CD4-positive, alpha-beta T cell (primary cell): ENCODE measurements around the gene PCDHA13. TPM values are rescaled to one million over a fixed set of nuclear protein-coding genes. Genes with fewer than 3 reads are reported as not detected.

Source experiments
- ATAC-seq: fragments of 200-7000 bp; cut with Tn5 transposase; one replicate; pipeline ENCODE4 v1.10.0; 2022; ENCODE audit warnings: mild to moderate bottlenecking; ENCODE audit not compliant: poor library complexity
- CTCF ChIA-PET: fragments of 350-600 bp; sonication (Branson Sonifier 250); formaldehyde crosslinking; loops from one replicate; lab custom pipeline; 2021; ENCODE audit warnings: antibody characterized with exemption, inconsistent platforms; lab: Charles Lee
- POLR2A ChIA-PET: fragments of 350-600 bp; sonication (Branson Sonifier 250); formaldehyde crosslinking; loops from one replicate; lab custom pipeline; 2021; ENCODE audit warnings: antibody characterized with exemption, inconsistent platforms; lab: Charles Lee
- DNase-seq, 14 experiments: peaks; one replicate each; pipeline ENCODE4 v3.0.0-alpha.2; 2013 to 2020; ENCODE audit warnings: mixed read lengths in 2 of 14
- H3K27ac ChIP-seq, 2 donors: one replicate each; pipeline versions ENCODE4 v1.5.1 to v1.7.0; 2013; ENCODE audit warnings: low read length in 2 of 2, low read depth in 1 of 2, mild to moderate bottlenecking in 1 of 2
- H3K27me3 ChIP-seq, 2 experiments: 1 replicate in 1 of 2; 2 replicates in 1 of 2; pipeline versions ENCODE4 v1.6.1 to v1.7.0; 2013; ENCODE audit warnings: low read length in 2 of 2, control low read depth in 1 of 2, mild to moderate bottlenecking in 1 of 2, moderate library complexity in 1 of 2; ENCODE audit not compliant: insufficient read depth in 2 of 2, control insufficient read depth in 1 of 2
- H3K36me3 ChIP-seq: one replicate; pipeline ENCODE4 v1.6.1; 2013; ENCODE audit warnings: low read length, control low read depth; ENCODE audit not compliant: insufficient read depth
- H3K4me1 ChIP-seq: one replicate; pipeline ENCODE4 v1.6.1; 2013; ENCODE audit warnings: low read length, control low read depth; ENCODE audit not compliant: insufficient read depth
- H3K4me3 ChIP-seq: one replicate; pipeline ENCODE4 v1.5.1; 2013; ENCODE audit warnings: mild to moderate bottlenecking, low read length, moderate library complexity
- H3K9me3 ChIP-seq, 2 experiments: 1 replicate in 1 of 2; 2 replicates in 1 of 2; pipeline versions ENCODE4 v1.6.1 to v1.7.0; 2013; ENCODE audit warnings: low read length in 2 of 2, mild to moderate bottlenecking in 2 of 2, control low read depth in 1 of 2, moderate library complexity in 1 of 2; ENCODE audit not compliant: control insufficient read depth in 1 of 2, insufficient read depth in 1 of 2
- H3K27ac Mint-ChIP-seq: one replicate; pipeline ENCODE4 v1.8.0; 2020; ENCODE audit warnings: mixed read lengths
- H3K27me3 Mint-ChIP-seq: one replicate; pipeline ENCODE4 v1.8.0; 2021; ENCODE audit warnings: mixed read lengths
- H3K36me3 Mint-ChIP-seq: one replicate; pipeline ENCODE4 v1.8.0; 2021; ENCODE audit warnings: low read depth, mixed read lengths
- H3K4me1 Mint-ChIP-seq: one replicate; pipeline ENCODE4 v1.8.0; 2021; ENCODE audit warnings: low read depth, mixed read lengths
- H3K4me3 Mint-ChIP-seq: one replicate; pipeline ENCODE4 v1.8.0; 2020; ENCODE audit warnings: mild to moderate bottlenecking, mixed read lengths
- H3K9me3 Mint-ChIP-seq: one replicate; pipeline ENCODE4 v1.8.0; 2020; ENCODE audit warnings: mixed read lengths
- intact Hi-C, 2 experiments: fragments of 100-400 bp; cut with DNase I in 1 of 2; cut with micrococcal nuclease in 1 of 2; formaldehyde crosslinking; loops; one replicate each; pipeline versions ENCODE4 v1.15.1 to v1.9.0; 2023 to 2025; cut with DNase I, micrococcal nuclease
- total RNA-seq, 174 experiments: library from RNA in 2 of 174; stranded (reverse) in 2 of 174; gene quantifications; one replicate each; pipeline ENCODE4 v1.2.3 and lab custom pipeline; 2021 to 2026
- TF ChIP-seq, protein P1 (sequence below): fragments of 200-600 bp; IDR thresholded peaks from one replicate; pipeline ENCODE4 v1.8.0; 2022; ENCODE audit warnings: antibody characterized with exemption, mild to moderate bottlenecking

PCDHA13 gene
- total RNA-seq, 2 experiments from 2014 or later: not detected

GRCh38 chr5:140877262-140877581 is 4.7 kb upstream of the PCDHA13 start:
- Mint-ChIP-seq H3K27me3 (peaks cover 74% of the 10 kb centered on the region), H3K4me1 (no peaks in the 10 kb centered on the region)
- intact Hi-C loops: no loop called here

DNA sequence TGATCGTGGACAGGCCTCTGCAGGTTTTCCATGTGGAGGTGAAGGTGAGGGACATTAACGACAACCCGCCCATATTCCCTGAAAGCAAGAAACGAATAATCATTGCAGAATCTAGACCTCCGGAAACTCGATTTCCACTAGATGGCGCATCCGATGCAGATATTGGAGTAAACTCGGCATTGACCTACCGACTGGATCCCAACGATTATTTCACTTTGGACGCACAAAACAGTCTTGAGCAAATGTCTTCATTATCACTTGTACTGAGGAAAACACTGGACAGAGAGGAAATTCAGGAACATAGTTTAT is 621 bp downstream of the PCDHA13 start:
- Mint-ChIP-seq H3K9me3 (peaks cover 18% of the 10 kb centered on the region), H3K4me1 (no peaks in the 10 kb centered on the region), H3K27ac (no peak overlapping the region), H3K4me3 (no peak overlapping the region), H3K36me3 (peaks cover 18% of the 10 kb centered on the region), H3K27me3 (peaks cover 59% of the 10 kb centered on the region)
- TF ChIP-seq, protein P1, sequence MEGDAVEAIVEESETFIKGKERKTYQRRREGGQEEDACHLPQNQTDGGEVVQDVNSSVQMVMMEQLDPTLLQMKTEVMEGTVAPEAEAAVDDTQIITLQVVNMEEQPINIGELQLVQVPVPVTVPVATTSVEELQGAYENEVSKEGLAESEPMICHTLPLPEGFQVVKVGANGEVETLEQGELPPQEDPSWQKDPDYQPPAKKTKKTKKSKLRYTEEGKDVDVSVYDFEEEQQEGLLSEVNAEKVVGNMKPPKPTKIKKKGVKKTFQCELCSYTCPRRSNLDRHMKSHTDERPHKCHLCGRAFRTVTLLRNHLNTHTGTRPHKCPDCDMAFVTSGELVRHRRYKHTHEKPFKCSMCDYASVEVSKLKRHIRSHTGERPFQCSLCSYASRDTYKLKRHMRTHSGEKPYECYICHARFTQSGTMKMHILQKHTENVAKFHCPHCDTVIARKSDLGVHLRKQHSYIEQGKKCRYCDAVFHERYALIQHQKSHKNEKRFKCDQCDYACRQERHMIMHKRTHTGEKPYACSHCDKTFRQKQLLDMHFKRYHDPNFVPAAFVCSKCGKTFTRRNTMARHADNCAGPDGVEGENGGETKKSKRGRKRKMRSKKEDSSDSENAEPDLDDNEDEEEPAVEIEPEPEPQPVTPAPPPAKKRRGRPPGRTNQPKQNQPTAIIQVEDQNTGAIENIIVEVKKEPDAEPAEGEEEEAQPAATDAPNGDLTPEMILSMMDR: no peak
- peaks cover 14 to 34% of the 10 kb centered on the region in 2 experiments for H3K9me3 ChIP-seq
- no peak for DNase-seq
- no peak overlapping the region for H3K4me3 ChIP-seq
- peaks cover 13 to 14% of the 10 kb centered on the region in 2 experiments for H3K27me3 ChIP-seq
- no peak overlapping the region for H3K27ac ChIP-seq
- POLR2A ChIA-PET: no interaction called here
- H3K36me3 ChIP-seq: no peaks in the 10 kb centered on the region
- CTCF ChIA-PET: no interaction called here
- intact Hi-C loops: no loop called here
- ATAC-seq: no peak
- no peaks in the 10 kb centered on the region for H3K4me1 ChIP-seq

More at GRCh38 chr5:140877262-140877581, 4.7 kb upstream of the PCDHA13 start:
- Mint-ChIP-seq H3K4me3 (no peak overlapping the region), H3K36me3 (peaks cover 15% of the 10 kb centered on the region), H3K9me3 (peaks cover 20% of the 10 kb centered on the region), H3K27ac (no peak overlapping the region)
- no peak for DNase-seq
- POLR2A ChIA-PET: no interaction called here
- Histone ChIP-seq H3K27ac (no peak overlapping the region), H3K4me3 (no peak overlapping the region), H3K9me3 (peaks cover 23 to 29% of the 10 kb centered on the region in 2 experiments), H3K36me3 (no peaks in the 10 kb centered on the region), H3K27me3 (peaks cover 20 to 27% of the 10 kb centered on the region in 2 experiments), H3K4me1 (no peaks in the 10 kb centered on the region)
- TF ChIP-seq, protein P1: no peak
- ATAC-seq: no peak
- CTCF ChIA-PET: no interaction called here

DNA sequence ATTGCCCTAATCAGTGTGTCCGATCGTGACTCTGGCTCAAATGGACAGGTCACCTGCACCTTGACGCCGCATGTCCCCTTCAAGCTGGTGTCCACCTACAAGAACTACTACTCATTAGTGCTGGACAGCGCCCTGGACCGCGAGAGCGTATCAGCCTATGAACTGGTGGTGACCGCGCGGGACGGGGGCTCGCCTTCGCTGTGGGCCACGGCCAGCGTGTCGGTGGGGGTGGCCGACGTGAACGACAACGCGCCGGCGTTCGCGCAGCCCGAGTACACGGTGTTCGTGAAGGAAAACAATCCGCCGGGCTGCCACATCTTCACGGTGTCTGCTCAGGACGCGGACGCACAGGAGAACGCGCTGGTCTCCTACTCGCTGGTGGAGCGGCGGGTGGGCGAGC is 1.4 kb downstream of the PCDHA13 start:
- ChIA-PET POLR2A (no interaction called here), CTCF (no interaction called here)
- no peak overlapping the region for H3K27ac Mint-ChIP-seq

More for the DNA sequence above, 1.4 kb downstream of the PCDHA13 start:
- Mint-ChIP-seq H3K27me3 (peaks cover 59% of the 10 kb centered on the region), H3K4me1 (no peaks in the 10 kb centered on the region), H3K36me3 (peaks cover 19% of the 10 kb centered on the region), H3K4me3 (no peak overlapping the region), H3K9me3 (peaks cover 18% of the 10 kb centered on the region)
- H3K36me3 ChIP-seq: no peaks in the 10 kb centered on the region
- H3K4me1 ChIP-seq: no peaks in the 10 kb centered on the region
- ATAC-seq (no peak), DNase-seq (no peak)
- no peak overlapping the region for H3K27ac ChIP-seq
- no peak overlapping the region for H3K4me3 ChIP-seq
- H3K27me3 ChIP-seq: peaks cover 12 to 14% of the 10 kb centered on the region in 2 experiments
- H3K9me3 ChIP-seq: peaks cover 14 to 33% of the 10 kb centered on the region in 2 experiments
- intact Hi-C loops: no loop called here
- TF ChIP-seq, protein P1: no peak
